Measurements from ENCODE around the gene DBR1. TPM values are rescaled to one million over a fixed set of nuclear protein-coding genes. Genes with fewer than 3 reads are reported as not detected.

The DBR1 gene, protein sequence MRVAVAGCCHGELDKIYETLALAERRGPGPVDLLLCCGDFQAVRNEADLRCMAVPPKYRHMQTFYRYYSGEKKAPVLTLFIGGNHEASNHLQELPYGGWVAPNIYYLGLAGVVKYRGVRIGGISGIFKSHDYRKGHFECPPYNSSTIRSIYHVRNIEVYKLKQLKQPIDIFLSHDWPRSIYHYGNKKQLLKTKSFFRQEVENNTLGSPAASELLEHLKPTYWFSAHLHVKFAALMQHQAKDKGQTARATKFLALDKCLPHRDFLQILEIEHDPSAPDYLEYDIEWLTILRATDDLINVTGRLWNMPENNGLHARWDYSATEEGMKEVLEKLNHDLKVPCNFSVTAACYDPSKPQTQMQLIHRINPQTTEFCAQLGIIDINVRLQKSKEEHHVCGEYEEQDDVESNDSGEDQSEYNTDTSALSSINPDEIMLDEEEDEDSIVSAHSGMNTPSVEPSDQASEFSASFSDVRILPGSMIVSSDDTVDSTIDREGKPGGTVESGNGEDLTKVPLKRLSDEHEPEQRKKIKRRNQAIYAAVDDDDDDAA
- 23.4 TPM for polyA plus RNA-seq (ENCODE audit: insufficient read length)
- long read RNA-seq, donor 1, transcript DBR1-201 (8 exons, 2,666 nt), result major isoform, 11 of 11 reads
- long read RNA-seq, donor 1, partial matches to known transcripts, result 0 of 11 reads
- long read RNA-seq, donor 1, other reads (novel, unspliced or antisense), result 0 of 11 reads
- long read RNA-seq, donor 2, partial matches to known transcripts, result 0 of 2 reads
- long read RNA-seq, donor 2, other reads (novel, unspliced or antisense), result 0 of 2 reads
- long read RNA-seq, donor 3, partial matches to known transcripts, result 0 of 4 reads
- long read RNA-seq, donor 3, other reads (novel, unspliced or antisense), result 0 of 4 reads
- long read RNA-seq, donor 4, partial matches to known transcripts, result 0 of 1 reads
- long read RNA-seq, donor 4, other reads (novel, unspliced or antisense), result 0 of 1 reads
- long read RNA-seq, donor 5, partial matches to known transcripts, result 0 of 4 reads
- long read RNA-seq, donor 5, other reads (novel, unspliced or antisense), result 0 of 4 reads
- long read RNA-seq, donor 6, transcript DBR1-201 (8 exons, 2,666 nt), result major isoform, 10 of 10 reads
- long read RNA-seq, donor 6, partial matches to known transcripts, result 0 of 10 reads
- long read RNA-seq, donor 6, other reads (novel, unspliced or antisense), result 0 of 10 reads
- long read RNA-seq, donor 7, transcript DBR1-201 (8 exons, 2,666 nt), result major isoform, 9 of 9 reads
- long read RNA-seq, donor 7, partial matches to known transcripts, result 0 of 9 reads
- long read RNA-seq, donor 7, other reads (novel, unspliced or antisense), result 0 of 9 reads
- long read RNA-seq, donor 8, partial matches to known transcripts, result 0 of 4 reads
- long read RNA-seq, donor 8, other reads (novel, unspliced or antisense), result 0 of 4 reads

DNA sequence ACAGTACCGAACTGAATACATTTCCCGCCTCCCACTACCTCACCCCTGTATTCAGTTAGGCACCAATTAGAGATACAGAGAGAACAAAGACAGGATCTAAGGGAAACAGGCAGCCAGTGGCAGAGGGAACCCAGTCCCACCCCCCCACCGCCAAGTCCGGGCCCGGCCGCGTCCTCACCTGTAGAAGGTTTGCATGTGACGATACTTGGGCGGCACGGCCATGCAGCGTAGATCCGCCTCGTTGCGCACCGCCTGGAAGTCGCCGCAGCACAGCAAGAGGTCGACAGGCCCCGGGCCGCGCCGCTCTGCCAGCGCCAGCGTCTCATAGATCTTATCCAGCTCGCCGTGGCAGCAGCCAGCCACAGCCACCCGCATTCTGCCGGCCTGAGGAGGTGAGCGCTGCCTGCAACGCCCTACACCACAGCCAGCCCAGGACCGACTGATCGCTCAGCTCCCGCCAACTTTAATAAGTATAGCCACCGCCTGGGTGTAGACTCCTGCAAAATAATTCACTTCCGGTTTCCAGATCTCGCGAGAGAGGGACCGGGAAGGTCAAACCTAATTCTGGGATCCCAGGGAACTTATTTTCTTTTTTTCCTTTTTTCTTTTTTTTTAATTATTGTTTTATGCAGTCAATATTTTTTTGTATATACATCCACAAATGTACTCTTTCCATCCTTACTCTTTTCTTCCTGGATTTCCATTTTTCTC, at the start of gene DBR1:
TSS of gene DBR1 (minus strand) at position 501 of the 711 bp plus-strand sequence. CDS start at position 375, 126 bp downstream.
- peak; percentile 90 for DNase-seq

DNA sequence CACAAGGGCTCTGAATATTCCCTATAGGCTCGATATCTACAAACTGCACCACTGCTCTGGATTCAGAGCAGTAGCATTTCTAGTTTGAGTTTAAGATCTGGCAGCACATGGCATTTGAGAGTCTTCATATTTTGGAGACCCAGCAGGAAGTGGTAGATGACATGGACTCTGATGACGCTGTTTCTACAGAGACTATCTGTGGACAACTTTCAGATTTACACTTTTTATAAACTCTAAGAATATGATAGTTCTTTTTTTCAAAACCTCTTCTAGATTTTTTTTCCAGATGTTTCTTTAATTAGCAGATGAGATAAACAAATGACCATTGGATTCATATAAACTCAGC, 48.2 kb upstream of the DBR1 start:
- no peak for DNase-seq

DNA sequence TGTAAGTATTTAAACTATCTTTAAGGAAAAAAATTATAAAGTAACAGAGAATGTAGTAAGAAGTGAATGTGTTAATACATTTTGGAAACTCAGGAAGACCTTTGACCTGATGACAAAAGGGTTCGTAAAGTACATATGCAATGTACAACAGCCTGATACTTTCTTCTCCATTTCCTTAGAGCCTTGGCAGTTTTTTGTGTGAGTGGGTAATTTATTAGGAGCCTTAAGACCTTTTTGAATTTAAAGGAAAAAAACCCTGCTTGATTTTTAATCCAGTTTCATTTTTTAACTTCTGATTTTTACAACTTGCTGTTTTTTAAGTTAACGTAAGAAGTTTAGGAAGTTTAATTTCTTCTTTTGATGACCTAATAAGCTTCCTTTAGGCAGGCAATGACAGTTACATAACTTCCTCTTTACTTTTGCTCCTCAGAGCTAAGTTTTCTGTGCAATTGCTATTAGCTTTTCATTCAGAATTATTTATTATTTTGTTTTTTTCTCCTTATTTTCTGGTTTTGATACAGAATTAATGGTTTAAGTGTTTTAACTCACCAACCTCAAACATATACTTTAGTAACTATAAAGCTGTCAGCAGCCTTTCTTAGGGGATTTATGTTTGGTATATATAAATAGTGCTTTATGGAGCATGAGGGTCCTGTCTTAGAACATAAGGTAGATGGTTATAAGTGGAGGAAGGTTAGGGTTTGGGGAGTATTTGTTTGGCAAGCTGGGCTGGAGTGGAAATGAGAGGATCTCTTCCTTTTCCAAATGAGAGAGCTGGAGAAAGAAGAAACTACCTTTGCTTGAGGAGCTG, 47.6 kb upstream of the DBR1 start:
- peak; percentile 13 for DNase-seq

DNA sequence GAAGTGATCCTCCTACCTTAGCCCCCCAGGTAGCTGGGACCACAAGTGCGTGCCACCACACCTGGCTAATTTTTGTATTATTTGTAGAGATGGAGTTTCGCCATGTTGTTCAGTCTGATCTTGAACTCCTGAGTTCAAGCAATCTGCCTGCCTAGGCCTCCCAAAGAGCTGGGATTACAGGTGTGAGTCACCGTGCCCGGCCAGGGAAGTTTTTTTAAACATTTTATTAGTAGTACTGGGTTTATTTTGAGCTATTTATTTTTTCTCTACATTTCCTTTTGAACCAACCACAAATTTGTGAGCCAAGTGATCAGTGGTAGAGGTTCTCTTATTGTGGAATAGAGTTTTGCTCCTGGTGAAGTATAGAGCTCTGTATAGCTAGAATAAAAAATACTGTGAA, 46.1 kb upstream of the DBR1 start:
- DNase-seq, result no peak

DNA sequence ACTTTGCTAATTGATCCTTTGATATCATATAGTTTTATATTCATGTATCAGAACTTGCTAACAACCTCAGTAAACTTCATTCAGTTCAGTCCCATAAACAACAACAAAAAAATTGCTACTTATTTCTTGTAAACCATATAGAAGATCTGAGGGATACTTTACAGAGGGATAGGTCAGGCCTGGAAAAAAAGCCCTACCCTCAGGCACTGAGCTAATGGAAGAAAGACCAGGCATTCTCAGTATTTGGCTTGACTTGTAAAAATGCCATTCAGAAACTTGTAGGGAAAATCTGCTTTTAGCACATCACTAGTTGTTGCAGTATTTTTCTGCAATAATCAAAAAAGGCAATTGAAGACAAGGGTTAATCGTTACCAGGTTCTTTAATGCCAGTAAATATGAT, 45.5 kb upstream of the DBR1 start:
- DNase-seq, result no peak

DNA sequence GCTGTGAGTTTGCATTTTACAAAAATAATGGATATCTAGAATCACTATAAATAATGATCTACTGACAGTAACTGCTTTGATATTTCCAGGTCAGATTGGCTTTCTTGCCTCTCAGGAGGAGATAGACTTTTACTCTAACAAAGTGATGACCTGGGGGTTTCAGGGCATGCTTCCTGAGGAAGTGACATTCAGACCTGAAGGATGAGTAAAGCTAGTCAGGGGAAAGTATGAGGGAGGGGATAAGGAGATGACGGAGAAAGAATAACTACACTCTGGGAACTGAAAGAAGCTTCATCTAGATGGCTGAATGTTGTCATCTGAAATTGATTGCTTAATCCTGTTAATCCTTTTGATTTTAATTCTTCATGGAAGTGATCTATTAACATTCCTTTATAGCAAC, 44.5 kb upstream of the DBR1 start:
- no peak for DNase-seq

DNA sequence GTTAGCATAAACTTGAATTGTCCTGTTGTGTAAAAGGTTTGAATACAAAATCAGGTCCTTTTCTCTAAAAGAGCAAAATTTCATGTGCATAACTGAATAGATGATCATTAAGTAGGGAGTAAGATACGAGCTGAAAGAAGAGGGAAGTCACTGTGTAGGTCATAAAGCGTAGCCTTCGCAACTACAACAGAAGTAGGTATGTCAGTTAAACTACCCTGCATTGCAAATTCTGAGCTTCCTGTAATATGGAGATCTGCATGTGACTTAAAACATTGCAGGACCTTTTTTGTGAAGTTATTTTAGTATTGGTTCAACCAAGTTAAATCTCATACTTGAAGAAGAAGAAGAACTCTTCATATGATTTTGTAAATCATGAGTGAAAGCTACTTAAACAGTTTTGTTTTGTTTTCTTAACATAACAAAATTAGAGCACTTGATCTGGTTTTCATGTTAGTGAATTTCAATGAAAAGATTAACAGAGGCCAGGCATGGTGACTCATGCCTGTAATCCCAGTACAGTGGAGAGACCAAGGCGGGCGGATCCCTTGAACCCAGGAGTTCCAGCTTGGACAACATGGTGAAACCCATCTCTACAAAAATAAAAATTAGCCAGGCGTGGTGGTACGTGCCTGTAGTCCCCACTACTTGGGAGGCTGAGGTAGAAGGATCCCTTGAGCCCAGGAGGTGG, 38.8 kb upstream of the DBR1 start:
- no peak for DNase-seq

DNA sequence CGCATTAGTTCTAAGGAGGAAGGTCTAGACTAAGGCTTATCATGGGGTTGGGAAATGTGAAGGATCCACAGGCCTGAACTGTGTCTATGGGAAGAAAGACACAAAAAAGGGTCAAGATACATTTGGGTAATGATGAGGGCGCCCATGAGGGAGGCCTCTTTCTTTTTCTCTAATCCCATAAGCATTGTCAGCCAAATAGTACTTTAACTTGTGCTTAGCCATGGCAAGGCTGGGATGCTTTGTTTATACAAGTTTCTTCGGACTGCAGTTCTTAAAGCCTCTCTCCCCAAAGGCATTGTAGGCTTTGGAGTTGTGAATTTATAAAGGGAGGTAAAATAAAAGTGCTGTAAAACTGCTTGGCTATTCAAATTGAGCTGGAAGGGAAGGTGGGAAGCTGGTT, 35.8 kb upstream of the DBR1 start:
- no peak for DNase-seq

DNA sequence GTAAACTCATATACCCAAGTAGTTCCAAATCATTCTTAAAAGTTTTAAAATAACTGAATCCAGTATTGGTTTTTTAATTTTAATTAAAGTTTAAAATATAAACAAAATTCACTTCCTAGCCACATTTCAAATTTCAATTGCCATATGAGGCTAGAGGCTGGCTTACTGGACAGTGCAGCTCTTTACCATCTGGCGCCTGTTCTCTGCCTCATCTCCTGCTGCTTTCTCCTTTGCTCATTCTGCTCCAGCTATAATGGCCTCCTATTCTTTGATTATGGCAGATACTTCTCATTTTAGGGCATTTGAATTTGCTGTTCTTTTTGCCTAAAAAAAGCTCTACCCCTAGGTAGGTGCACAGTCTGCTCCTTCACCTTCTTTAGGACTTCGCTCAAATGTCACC, 31.5 kb upstream of the DBR1 start:
- no peak for DNase-seq

DNA sequence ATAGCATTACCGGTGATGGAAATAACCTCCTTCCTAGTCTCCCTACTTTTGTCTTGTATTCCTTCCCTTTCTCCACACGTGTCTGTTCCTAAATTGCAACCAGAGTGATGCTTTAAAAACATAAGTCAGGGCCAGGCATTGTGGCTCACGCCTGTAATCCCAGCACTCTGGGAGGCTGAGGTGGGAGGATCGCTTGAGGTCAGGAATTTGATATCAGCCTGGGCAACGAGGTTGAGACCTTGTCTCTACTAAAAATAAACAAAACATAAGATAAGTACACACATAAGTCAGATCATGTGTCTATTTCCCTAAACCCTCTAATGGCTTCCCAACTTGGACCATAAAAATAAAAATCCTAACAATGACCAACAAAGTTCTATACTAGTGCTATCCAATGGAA, 30.8 kb upstream of the DBR1 start:
- no peak for DNase-seq

DNA sequence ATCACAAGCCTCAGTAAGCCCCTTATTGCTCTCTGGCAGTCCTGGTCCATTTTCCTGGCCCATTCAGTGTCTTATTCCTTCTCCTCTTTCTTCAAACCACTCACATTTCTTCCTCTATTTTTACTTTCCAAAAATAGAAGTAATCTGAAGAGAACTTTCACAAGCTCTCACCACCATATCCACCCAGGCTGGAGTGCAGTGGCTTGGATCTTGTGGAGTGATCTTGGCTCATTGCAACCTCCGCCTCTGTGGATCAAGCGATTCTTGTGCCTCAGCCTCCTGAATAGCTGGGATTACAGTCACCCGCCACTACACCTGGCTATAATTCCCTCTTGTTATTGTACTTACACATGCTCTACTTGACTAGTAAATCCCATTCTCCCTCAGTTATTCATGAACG, 29.2 kb upstream of the DBR1 start:
- no peak for DNase-seq

DNA sequence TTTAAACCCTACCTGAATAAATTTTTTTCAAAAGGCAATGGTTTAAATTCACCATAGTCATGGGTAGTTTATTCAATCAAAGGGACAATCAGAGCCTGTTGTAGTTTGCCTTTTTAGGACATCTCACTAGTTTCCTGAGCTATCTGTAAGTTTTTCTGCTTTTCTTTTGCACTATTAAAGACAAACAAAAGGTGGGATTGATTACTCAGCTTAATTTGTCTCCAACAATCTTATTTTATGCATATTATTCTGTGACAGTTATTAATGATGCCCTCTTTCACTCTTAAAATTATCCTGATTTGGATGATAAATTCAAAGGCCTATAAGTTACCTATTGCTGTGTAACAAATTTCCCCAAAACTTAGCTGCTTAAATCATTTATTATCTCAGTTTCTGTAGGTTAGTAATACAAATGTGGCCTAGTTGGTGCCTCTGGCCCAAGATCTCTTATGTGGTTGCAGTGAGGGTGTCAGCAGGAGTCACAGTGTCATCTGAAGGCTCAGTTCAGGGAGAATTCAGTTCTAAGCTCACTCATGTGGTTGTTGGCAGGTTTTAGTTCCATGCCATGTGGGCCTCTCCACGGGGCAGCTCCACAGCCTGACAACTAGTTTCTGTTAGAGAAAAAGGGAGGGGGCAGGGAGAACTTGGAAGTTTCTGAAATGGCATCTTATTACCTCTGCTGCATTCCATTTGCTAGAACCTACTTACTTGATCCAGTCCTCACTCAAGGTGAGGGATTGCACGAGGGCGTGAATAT, 28.4 kb upstream of the DBR1 start:
- no peak for DNase-seq

DNA sequence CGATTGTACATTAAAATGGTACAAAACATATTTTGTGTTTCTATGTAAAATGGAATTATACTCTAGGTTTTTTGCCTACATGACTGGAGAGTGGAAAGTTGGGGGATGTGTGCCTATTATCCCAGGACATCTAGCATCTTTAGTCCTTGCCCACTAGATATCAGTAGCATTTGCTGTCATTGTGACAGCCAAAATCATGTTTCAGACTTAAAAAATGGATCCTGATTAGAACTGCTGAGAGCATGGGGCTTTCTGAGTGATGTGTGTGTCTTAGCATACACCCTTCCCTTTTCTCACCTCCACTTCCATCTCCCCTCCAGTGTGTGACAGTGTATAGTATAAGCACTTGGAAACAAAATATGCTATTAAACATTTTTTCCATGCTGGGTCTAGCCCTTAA, 25.7 kb upstream of the DBR1 start:
- DNase-seq, result no peak

DNA sequence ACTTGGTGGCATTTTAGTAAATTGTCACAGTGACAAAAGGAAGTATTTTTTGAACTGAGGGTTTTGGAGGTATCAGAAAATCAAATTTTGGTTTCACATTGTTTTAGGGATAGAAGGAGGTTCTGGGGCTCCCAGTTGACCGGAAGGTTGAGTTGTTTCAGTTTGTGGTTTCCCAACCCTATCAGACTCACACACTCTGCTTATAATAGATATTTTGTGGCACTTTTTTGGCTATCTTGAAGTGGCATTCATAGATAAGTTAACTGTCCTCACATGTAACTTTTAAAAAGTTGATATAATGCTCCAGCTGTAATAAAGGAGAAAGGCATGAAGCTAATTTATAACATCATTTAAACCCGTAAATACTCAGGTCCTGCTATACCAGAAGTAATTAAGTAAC, 25.1 kb upstream of the DBR1 start:
- no peak for DNase-seq

DNA sequence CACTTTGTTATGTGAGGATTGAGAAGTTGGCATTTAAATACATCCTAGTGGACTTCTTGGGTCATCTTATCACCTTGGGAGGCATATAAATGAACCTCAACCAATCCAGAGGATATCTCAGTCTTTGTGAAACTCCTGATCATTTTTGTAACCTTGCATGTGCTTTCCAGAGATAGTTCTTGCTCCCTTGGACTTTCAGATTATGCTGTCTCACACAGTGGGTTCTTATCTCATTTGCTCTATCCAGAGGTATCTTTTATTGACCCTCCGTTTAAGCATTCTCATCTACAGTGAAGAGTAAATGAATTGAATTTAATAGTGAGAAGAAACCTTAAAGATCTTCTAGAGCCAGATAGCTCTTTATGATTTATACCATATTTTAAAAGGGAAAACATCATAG, 22.8 kb upstream of the DBR1 start:
- no peak for DNase-seq

DNA sequence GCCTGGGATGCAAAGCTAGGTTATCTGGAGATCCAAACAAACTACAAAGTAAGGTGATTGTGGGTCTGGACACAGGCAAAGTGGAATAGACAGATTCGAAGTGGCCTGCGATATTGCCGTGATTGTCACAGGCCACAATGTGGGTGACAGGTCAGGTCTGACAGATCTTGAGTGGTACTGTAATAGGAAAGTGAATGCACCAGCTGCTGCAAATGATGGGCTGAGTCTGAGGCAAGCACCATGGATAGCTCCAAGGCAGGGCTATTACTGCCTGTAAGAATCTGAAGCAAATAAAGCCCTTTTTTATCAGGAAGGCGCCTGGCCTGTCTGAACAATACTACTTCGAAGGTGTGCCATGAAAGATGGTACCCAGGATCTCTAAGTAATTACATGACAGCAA, 22.3 kb upstream of the DBR1 start:
- DNase-seq, result peak; percentile 29

DNA sequence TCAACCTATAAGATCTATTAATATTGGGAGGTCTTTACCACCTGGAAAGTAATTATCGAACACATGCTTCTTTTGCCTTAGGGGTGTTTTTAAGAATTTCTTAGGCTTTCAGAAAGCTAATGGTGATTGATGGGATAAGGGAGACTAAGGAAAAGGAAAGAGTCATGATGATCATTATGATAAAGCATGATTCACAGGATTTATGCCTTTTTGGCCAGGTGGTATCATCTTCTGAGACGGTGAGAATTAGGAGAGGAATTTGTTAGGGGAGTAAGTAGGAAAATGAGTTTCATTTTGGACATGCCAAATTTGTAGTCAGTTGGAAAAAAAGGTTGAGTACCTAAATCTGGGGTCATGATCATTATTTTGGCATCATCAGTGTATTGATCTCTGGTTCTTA, 21.3 kb upstream of the DBR1 start:
- DNase-seq, result no peak

DNA sequence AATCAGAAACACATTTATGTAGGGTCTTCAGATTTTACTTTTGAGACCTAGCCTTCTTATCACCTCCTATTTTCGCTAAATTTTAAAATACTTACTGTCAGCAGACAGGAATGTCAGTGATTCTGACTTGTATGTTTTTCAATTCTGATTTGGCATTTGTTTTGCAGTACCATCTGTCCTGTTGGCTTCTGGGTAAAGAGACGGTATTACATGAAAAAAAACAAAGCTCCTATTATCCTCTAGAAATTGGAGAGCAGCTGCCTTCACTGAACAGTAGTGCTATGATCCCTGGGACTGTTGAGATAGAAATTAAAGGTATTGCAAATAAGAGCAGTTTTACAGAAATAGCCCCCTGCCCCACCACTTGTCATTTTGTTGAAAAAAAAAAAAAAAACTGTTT, 20.8 kb upstream of the DBR1 start:
- no peak for DNase-seq

DNA sequence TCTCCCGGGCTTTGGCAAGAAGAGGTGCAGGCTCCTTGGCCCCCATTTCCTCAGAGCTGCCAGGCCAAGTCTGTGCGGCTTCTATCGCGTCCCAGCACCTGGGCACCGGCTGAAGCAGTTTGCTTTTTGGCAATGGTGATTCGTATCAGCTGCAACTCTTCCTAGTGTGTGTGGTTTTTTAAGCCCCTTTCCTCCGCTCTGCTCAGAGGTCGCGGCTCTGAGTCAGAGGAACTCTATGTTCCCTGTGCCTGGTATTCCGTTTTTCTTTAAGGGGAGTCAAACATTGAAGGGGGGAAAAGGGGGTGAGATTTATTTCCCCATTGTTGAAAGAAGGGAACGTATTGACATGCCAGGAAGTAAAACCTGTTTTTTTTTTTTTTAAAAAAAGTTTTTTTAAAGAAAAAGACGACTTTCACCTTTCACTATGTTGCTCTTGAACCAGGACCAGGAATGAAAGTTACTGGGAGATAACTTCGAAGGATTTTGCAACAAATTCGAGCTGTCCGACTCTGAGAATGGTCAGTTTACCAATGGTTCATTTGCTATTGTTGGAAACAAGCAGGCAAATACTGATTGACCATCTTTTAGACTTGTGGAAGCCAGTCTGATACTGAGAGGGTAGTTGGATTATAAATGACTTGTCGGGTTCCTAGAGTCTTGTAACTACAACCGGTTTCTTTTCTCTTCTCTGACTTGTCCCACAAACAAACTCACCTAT, 13.5 kb upstream of the DBR1 start:
- peak; percentile 21 for DNase-seq
